NCI-H510A treated with DMSO at 0.1 percent for 48 hours (cell line): ENCODE results near the gene UNC80.

Experiments
- DNase-seq: peaks from one replicate; lab custom pipeline; 2025; lab: John Stamatoyannopoulos, UW

The UNC80 gene

GRCh38 chr2:209913786-209914345 is 142.2 kb downstream of the UNC80 start:
- DNase-seq: no peak

GRCh38 chr2:209917154-209917771 is 145.6 kb downstream of the UNC80 start:
- no peak for DNase-seq

- no peak for DNase-seq
These were observed 146.6 kb downstream of the UNC80 start for GRCh38 chr2:209918251-209918650.

GRCh38 chr2:209922116-209922515 is 150.5 kb downstream of the UNC80 start:
- no peak for DNase-seq

GRCh38 chr2:209929369-209929768 is 157.7 kb downstream of the UNC80 start:
- DNase-seq: no peak

- no peak for DNase-seq
These were observed 162.2 kb downstream of the UNC80 start for GRCh38 chr2:209933499-209934483.

- DNase-seq: no peak
These were observed 164.6 kb downstream of the UNC80 start for GRCh38 chr2:209936106-209936666.

GRCh38 chr2:209937893-209938292 is 166.3 kb downstream of the UNC80 start:
- DNase-seq: no peak

- no peak for DNase-seq
These were observed 167.3 kb downstream of the UNC80 start for GRCh38 chr2:209938906-209939305.

- no peak for DNase-seq
These were observed 169.3 kb downstream of the UNC80 start for GRCh38 chr2:209940936-209941335.

- DNase-seq: no peak
These were observed 170.8 kb downstream of the UNC80 start for GRCh38 chr2:209942426-209942825.

GRCh38 chr2:209942936-209943605 is 171.4 kb downstream of the UNC80 start:
- DNase-seq: no peak

- no peak for DNase-seq
These were observed 172.1 kb downstream of the UNC80 start for GRCh38 chr2:209943776-209944175.

- no peak for DNase-seq
These were observed 174.9 kb downstream of the UNC80 start for GRCh38 chr2:209946539-209946938.

GRCh38 chr2:209956271-209956670 is 184.6 kb downstream of the UNC80 start:
- DNase-seq: no peak

- DNase-seq: no peak
These were observed 186.4 kb downstream of the UNC80 start for GRCh38 chr2:209958016-209958415.

GRCh38 chr2:209960045-209960444 is 188.4 kb downstream of the UNC80 start:
- DNase-seq: no peak

- peak; percentile 82 for DNase-seq
These were observed 189.3 kb downstream of the UNC80 start for GRCh38 chr2:209960676-209961630.

GRCh38 chr2:209965723-209966122 is 194.1 kb downstream of the UNC80 start:
- DNase-seq: no peak

- DNase-seq: no peak
These were observed 198.1 kb downstream of the UNC80 start for GRCh38 chr2:209969692-209970091.

GRCh38 chr2:209970271-209970670 is 198.6 kb downstream of the UNC80 start:
- DNase-seq: no peak
